Stimulated activated memory B cell treated with anti-CD40 and anti-IgM and Interleukin-4, amounts not matched to agents 10 μg/mL and 1 μg/mL and 100 μg/mL, for 72 hours (primary cell): ENCODE measurements around the gene CNDP1.
"Not testable (repeated sequence)": the region's sequence is repeated elsewhere in the genome, so short reads cannot be mapped to it uniquely, and the experiment has no call there.

Experiments used
- ATAC-seq: fragments of 150-1000 bp; cut with Tn5 transposase; 2 replicates; pipeline ENCODE4 v1.10.0; 2021
- H3K27ac Mint-ChIP-seq: one replicate; pipeline ENCODE4 v1.8.0; 2022; ENCODE audit warnings: mild to moderate bottlenecking, mixed read lengths
- H3K27me3 Mint-ChIP-seq: one replicate; pipeline ENCODE4 v1.8.0; 2022; ENCODE audit warnings: mixed read lengths
- H3K36me3 Mint-ChIP-seq: one replicate; pipeline ENCODE4 v1.8.0; 2022; ENCODE audit warnings: mixed read lengths
- H3K4me1 Mint-ChIP-seq: one replicate; pipeline ENCODE4 v1.8.0; 2022; ENCODE audit warnings: mixed read lengths
- H3K4me3 Mint-ChIP-seq: one replicate; pipeline ENCODE4 v1.8.0; 2022; ENCODE audit warnings: mild to moderate bottlenecking, moderate library complexity, mixed read lengths
- H3K9me3 Mint-ChIP-seq: one replicate; pipeline ENCODE4 v1.8.0; 2022; ENCODE audit warnings: mixed read lengths

The CNDP1 gene

GRCh38 chr18:74499633-74500032 is 34.7 kb upstream of the CNDP1 start:
- Mint-ChIP-seq H3K27ac (peak overlapping the region; percentile 94), H3K36me3 (peaks cover 23% of the 10 kb centered on the region), H3K27me3 (no peaks in the 10 kb centered on the region), H3K4me3 (peak overlapping the region; percentile 85), H3K9me3 (no peaks in the 10 kb centered on the region), H3K4me1 (peaks cover 54% of the 10 kb centered on the region)
- ATAC-seq: peak; percentile 63

- Mint-ChIP-seq H3K27me3 (no peaks in the 10 kb centered on the region), H3K9me3 (no peaks in the 10 kb centered on the region), H3K4me3 (peak overlapping the region; percentile 81), H3K36me3 (peaks cover 23% of the 10 kb centered on the region), H3K27ac (peak overlapping the region; percentile 94), H3K4me1 (peaks cover 54% of the 10 kb centered on the region)
- no peak for ATAC-seq
Measured at GRCh38 chr18:74500372-74500771, 33.9 kb upstream of the CNDP1 start.

GRCh38 chr18:74500774-74501173 is 33.5 kb upstream of the CNDP1 start:
- Mint-ChIP-seq H3K4me1 (peaks cover 54% of the 10 kb centered on the region), H3K27ac (peak overlapping the region; percentile 94), H3K4me3 (peak overlapping the region; percentile 81), H3K36me3 (peaks cover 27% of the 10 kb centered on the region)
- H3K9me3 Mint-ChIP-seq, ATAC-seq, H3K27me3 Mint-ChIP-seq: not testable (repeated sequence)

- no peak for ATAC-seq
- peak overlapping the region; percentile 81 for H3K4me3 Mint-ChIP-seq
- H3K9me3 Mint-ChIP-seq: no peaks in the 10 kb centered on the region
- H3K27me3 Mint-ChIP-seq: no peaks in the 10 kb centered on the region
- H3K4me1 Mint-ChIP-seq: peaks cover 56% of the 10 kb centered on the region
- H3K36me3 Mint-ChIP-seq: peaks cover 32% of the 10 kb centered on the region
- H3K27ac Mint-ChIP-seq: peak overlapping the region; percentile 94
Measured at GRCh38 chr18:74501386-74501785, 32.9 kb upstream of the CNDP1 start.

GRCh38 chr18:74503137-74503536 is 31.2 kb upstream of the CNDP1 start:
- peaks cover 49% of the 10 kb centered on the region for H3K36me3 Mint-ChIP-seq
- no peaks in the 10 kb centered on the region for H3K9me3 Mint-ChIP-seq
- H3K27me3 Mint-ChIP-seq: no peaks in the 10 kb centered on the region
- peaks cover 56% of the 10 kb centered on the region for H3K4me1 Mint-ChIP-seq
- no peak for ATAC-seq
- H3K4me3 Mint-ChIP-seq: no peak overlapping the region
- H3K27ac Mint-ChIP-seq: no peak overlapping the region

- ATAC-seq: no peak
- peaks cover 37% of the 10 kb centered on the region for H3K4me1 Mint-ChIP-seq
- no peak overlapping the region for H3K4me3 Mint-ChIP-seq
- peaks cover 65% of the 10 kb centered on the region for H3K36me3 Mint-ChIP-seq
- H3K9me3 Mint-ChIP-seq: no peaks in the 10 kb centered on the region
- no peak overlapping the region for H3K27ac Mint-ChIP-seq
- H3K27me3 Mint-ChIP-seq: no peaks in the 10 kb centered on the region
Measured at GRCh38 chr18:74505776-74506175, 28.5 kb upstream of the CNDP1 start.

GRCh38 chr18:74506448-74507084 is 27.7 kb upstream of the CNDP1 start:
- no peak for ATAC-seq
- H3K4me3 Mint-ChIP-seq: no peak overlapping the region
- H3K27ac Mint-ChIP-seq: no peak overlapping the region
- no peaks in the 10 kb centered on the region for H3K9me3 Mint-ChIP-seq
- no peaks in the 10 kb centered on the region for H3K27me3 Mint-ChIP-seq
- peaks cover 30% of the 10 kb centered on the region for H3K4me1 Mint-ChIP-seq
- peaks cover 61% of the 10 kb centered on the region for H3K36me3 Mint-ChIP-seq

- no peak overlapping the region for H3K4me3 Mint-ChIP-seq
- H3K9me3 Mint-ChIP-seq: no peaks in the 10 kb centered on the region
- no peak for ATAC-seq
- H3K36me3 Mint-ChIP-seq: peaks cover 64% of the 10 kb centered on the region
- peaks cover 28% of the 10 kb centered on the region for H3K4me1 Mint-ChIP-seq
- no peaks in the 10 kb centered on the region for H3K27me3 Mint-ChIP-seq
- no peak overlapping the region for H3K27ac Mint-ChIP-seq
Measured at GRCh38 chr18:74507097-74507881, 27.0 kb upstream of the CNDP1 start.

- Mint-ChIP-seq H3K27ac (no peak overlapping the region), H3K27me3 (no peaks in the 10 kb centered on the region), H3K36me3 (peaks cover 64% of the 10 kb centered on the region), H3K4me3 (no peak overlapping the region), H3K9me3 (no peaks in the 10 kb centered on the region), H3K4me1 (peaks cover 21% of the 10 kb centered on the region)
- no peak for ATAC-seq
Measured at GRCh38 chr18:74507927-74508326, 26.4 kb upstream of the CNDP1 start.

GRCh38 chr18:74508366-74508765 is 25.9 kb upstream of the CNDP1 start:
- H3K4me1 Mint-ChIP-seq: peaks cover 17% of the 10 kb centered on the region
- H3K36me3 Mint-ChIP-seq: peaks cover 64% of the 10 kb centered on the region
- no peaks in the 10 kb centered on the region for H3K9me3 Mint-ChIP-seq
- ATAC-seq: no peak
- no peak overlapping the region for H3K27ac Mint-ChIP-seq
- H3K27me3 Mint-ChIP-seq: no peaks in the 10 kb centered on the region
- no peak overlapping the region for H3K4me3 Mint-ChIP-seq

- Mint-ChIP-seq H3K9me3 (no peaks in the 10 kb centered on the region), H3K27me3 (no peaks in the 10 kb centered on the region), H3K4me3 (no peak overlapping the region), H3K36me3 (peaks cover 66% of the 10 kb centered on the region), H3K4me1 (peaks cover 17% of the 10 kb centered on the region), H3K27ac (no peak overlapping the region)
- no peak for ATAC-seq
Measured at GRCh38 chr18:74508821-74509225, 25.5 kb upstream of the CNDP1 start.

- H3K9me3 Mint-ChIP-seq: no peaks in the 10 kb centered on the region
- H3K27ac Mint-ChIP-seq: no peak overlapping the region
- peaks cover 17% of the 10 kb centered on the region for H3K4me1 Mint-ChIP-seq
- H3K36me3 Mint-ChIP-seq: peaks cover 79% of the 10 kb centered on the region
- H3K4me3 Mint-ChIP-seq: no peak overlapping the region
- no peak for ATAC-seq
- H3K27me3 Mint-ChIP-seq: no peaks in the 10 kb centered on the region
Measured at GRCh38 chr18:74509856-74510769, 24.2 kb upstream of the CNDP1 start.

- peaks cover 17% of the 10 kb centered on the region for H3K4me1 Mint-ChIP-seq
- no peak overlapping the region for H3K27ac Mint-ChIP-seq
- H3K27me3 Mint-ChIP-seq: no peaks in the 10 kb centered on the region
- no peak overlapping the region for H3K4me3 Mint-ChIP-seq
- peaks cover 78% of the 10 kb centered on the region for H3K36me3 Mint-ChIP-seq
- no peak for ATAC-seq
- no peaks in the 10 kb centered on the region for H3K9me3 Mint-ChIP-seq
Measured at GRCh38 chr18:74510770-74511095, 23.6 kb upstream of the CNDP1 start.

GRCh38 chr18:74511823-74512222 is 22.5 kb upstream of the CNDP1 start:
- Mint-ChIP-seq H3K27me3 (no peaks in the 10 kb centered on the region), H3K4me3 (no peak overlapping the region), H3K9me3 (no peaks in the 10 kb centered on the region), H3K36me3 (peaks cover 74% of the 10 kb centered on the region), H3K4me1 (peaks cover 11% of the 10 kb centered on the region), H3K27ac (no peak overlapping the region)
- no peak for ATAC-seq

- H3K9me3 Mint-ChIP-seq: no peaks in the 10 kb centered on the region
- no peaks in the 10 kb centered on the region for H3K27me3 Mint-ChIP-seq
- H3K4me1 Mint-ChIP-seq: peaks cover 4% of the 10 kb centered on the region
- no peak overlapping the region for H3K4me3 Mint-ChIP-seq
- H3K36me3 Mint-ChIP-seq: peaks cover 73% of the 10 kb centered on the region
- H3K27ac Mint-ChIP-seq: no peak overlapping the region
- no peak for ATAC-seq
Measured at GRCh38 chr18:74512321-74513053, 21.8 kb upstream of the CNDP1 start.
